Measurements from ENCODE around the gene SARDH. TPM values are rescaled to one million over a fixed set of nuclear protein-coding genes. Genes with fewer than 3 reads are reported as not detected.

SARDH gene
- total RNA-seq, 1 experiment from 2014 or later: 5.3 TPM

DNA sequence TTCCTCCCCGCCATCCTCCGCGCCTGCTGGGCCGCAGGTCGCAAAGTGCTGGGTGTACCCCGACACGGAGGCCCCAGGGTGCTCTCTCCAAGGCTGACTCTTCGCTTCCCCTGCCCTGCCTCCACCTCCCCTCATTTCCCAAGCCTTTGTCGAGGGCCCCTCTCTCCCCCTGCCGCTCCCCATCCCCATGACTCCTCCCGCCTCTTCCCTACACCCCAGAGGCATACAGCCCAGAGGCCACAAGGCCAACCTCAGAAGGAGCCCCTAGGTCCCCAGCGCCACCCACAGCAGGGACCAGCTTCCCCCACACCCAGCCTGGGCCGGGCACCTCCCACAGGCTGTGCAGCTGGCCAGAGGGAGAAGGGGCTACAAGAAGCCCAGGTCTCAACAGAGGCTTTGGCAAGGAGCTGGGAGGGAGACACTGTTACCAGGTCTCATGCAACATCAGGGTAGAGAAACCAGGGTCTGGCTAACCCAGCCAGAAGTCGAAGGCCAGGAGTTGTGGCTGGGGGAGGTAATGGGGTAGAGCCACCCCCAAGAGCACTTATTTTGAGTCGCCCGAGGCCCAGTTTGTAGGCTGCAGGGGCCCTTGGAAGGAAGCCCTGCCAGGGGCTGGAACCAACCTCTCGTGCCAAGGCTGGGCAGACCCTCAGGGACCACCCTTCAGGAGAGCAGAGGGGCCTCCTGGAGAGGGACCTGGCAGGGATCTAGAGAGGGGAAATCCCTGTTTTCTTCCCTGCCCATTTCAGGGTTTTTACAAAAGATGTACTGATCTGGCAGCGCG lies 24.5 kb upstream of the SARDH start:
- Histone ChIP-seq H3K27ac (ENCODE audit: insufficient read length, low read depth, low read length) (no peak overlapping the region), H3K23me2 (ENCODE audit: insufficient read length, low read depth, low read length, poor library complexity, severe bottlenecking) (no peaks in the 10 kb centered on the region), H4K20me1 (ENCODE audit: control insufficient read depth, insufficient read depth, insufficient read length) (no peaks in the 10 kb centered on the region), H2BK120ac (ENCODE audit: low read depth, low read length, poor library complexity, severe bottlenecking) (no peak overlapping the region), H3K56ac (ENCODE audit: insufficient read length, low read depth, low read length) (no peak overlapping the region), H2AFZ (ENCODE audit: low read length) (no peak overlapping the region), H3K14ac (ENCODE audit: insufficient read depth, low read length) (no peak overlapping the region), H3K9ac (ENCODE audit: extremely low read depth, insufficient read length, low read length) (no peak overlapping the region), H3K23ac (ENCODE audit: insufficient read length, low read depth, low read length) (no peak overlapping the region), H4K91ac (ENCODE audit: insufficient read length, low read depth, low read length) (no peak overlapping the region), H2BK12ac (ENCODE audit: insufficient read length, low read depth, low read length) (no peak overlapping the region), H2AK5ac (ENCODE audit: insufficient read length, low read length) (no peak overlapping the region), H4K5ac (ENCODE audit: insufficient read length, low read depth, low read length) (no peak overlapping the region), H3K79me2 (ENCODE audit: insufficient read depth, low read length) (no peaks in the 10 kb centered on the region), H3K4me2 (ENCODE audit: insufficient read depth, insufficient read length, low read length) (no peak overlapping the region), H2BK20ac (ENCODE audit: low read depth, low read length, poor library complexity, severe bottlenecking) (no peak overlapping the region), H3K9me3 (ENCODE audit: control insufficient read depth, low read depth, low read length) (no peaks in the 10 kb centered on the region), H2BK15ac (ENCODE audit: low read depth, low read length) (no peak overlapping the region), H3K4me1 (ENCODE audit: insufficient read depth, low read length) (no peaks in the 10 kb centered on the region), H4K8ac (replicated peaks; ENCODE audit: insufficient read length, low read depth, low read length) (no peak overlapping the region), H3T11ph (ENCODE audit: low read length) (no peak overlapping the region), H3K18ac (ENCODE audit: insufficient read length, low read depth, low read length) (no peak overlapping the region), H3K79me1 (ENCODE audit: insufficient read depth, low read depth, low read length, poor library complexity, severe bottlenecking) (no peaks in the 10 kb centered on the region), H3K4ac (ENCODE audit: low read depth, low read length) (no peak overlapping the region), H2BK5ac (ENCODE audit: insufficient read length, low read length) (no peak overlapping the region), H3K27me3 (ENCODE audit: insufficient read depth, low read length) (no peaks in the 10 kb centered on the region)
- peak; percentile 17 for DNase-seq
- Mint-ChIP-seq H3K4me1 (peaks cover 2 to 6% of the 10 kb centered on the region in 2 experiments; a peak in 3 of 4 replicates), H3K27ac (no peak overlapping the region; a peak in 1 of 7 replicates), H3K9me3 (peaks cover 6 to 10% of the 10 kb centered on the region in 2 experiments), H3K36me3 (ENCODE audit: insufficient read depth in 1 of 3, low read depth in 3 of 3) (peaks cover 25 to 58% (median 41%) of the 10 kb centered on the region in 3 experiments), H3K4me3 (no peak overlapping the region), H3K27me3 (ENCODE audit: low read depth) (no peaks in the 10 kb centered on the region; the same call in 1 of the 2 replicates)
- TF ChIP-seq, protein P1, sequence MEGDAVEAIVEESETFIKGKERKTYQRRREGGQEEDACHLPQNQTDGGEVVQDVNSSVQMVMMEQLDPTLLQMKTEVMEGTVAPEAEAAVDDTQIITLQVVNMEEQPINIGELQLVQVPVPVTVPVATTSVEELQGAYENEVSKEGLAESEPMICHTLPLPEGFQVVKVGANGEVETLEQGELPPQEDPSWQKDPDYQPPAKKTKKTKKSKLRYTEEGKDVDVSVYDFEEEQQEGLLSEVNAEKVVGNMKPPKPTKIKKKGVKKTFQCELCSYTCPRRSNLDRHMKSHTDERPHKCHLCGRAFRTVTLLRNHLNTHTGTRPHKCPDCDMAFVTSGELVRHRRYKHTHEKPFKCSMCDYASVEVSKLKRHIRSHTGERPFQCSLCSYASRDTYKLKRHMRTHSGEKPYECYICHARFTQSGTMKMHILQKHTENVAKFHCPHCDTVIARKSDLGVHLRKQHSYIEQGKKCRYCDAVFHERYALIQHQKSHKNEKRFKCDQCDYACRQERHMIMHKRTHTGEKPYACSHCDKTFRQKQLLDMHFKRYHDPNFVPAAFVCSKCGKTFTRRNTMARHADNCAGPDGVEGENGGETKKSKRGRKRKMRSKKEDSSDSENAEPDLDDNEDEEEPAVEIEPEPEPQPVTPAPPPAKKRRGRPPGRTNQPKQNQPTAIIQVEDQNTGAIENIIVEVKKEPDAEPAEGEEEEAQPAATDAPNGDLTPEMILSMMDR (conservative IDR thresholded peaks at IDR 0.05): no peak
- no CpG with 5 or more reads among the region's 19 CpGs for WGBS (ENCODE audit: extremely low coverage, insufficient read length, low lambda C conversion rate)

All from H9 (cell line).